HK-2 (cell line): ENCODE results near the gene SNTG2.
"Not testable (repeated sequence)": the region's sequence is repeated elsewhere in the genome, so short reads cannot be mapped to it uniquely, and the experiment has no call there.

Experiments used
- DNase-seq: peaks from one replicate; pipeline ENCODE4 v3.0.0-alpha.2; 2018; ENCODE audit not compliant: unreplicated experiment

SNTG2 gene

DNA sequence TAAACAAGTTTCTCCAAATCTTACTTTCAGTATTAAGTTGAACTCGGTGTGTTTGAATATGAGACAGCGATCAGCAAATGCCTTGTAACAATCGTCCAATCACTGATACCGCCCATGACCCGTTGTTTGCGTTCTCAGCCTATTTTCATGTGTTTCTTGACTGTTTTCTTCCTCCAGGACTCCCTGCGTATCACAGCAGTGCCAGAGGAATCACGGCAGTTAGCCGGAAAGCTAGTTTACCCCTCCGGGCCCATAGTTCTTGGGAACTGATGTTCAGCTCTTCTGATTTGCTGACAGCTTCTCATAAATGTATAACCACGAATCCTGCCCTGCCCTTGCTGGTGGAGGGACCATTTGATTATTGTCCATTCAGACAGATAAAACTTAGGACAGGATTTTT lies 420.4 kb downstream of the SNTG2 start:
- no peak for DNase-seq

DNA sequence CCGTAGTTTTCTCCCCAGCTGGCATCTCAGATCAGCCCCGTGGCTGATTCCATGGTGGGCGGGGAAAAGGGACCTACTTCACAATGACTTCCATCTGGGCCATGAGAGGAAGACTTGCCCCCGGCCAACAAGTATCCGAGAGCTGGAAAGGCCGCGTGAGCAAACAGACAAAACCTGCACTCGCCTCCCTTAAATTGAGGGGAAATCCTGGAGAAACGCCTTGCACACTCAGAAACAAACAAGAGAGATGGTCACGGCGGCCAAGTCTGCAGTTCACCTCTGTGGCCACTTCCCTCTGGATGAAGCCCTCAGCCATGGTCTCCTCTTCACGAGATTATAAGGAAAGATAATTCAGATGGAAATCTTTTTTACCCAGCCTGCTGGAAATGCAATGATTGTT lies 423.2 kb downstream of the SNTG2 start:
- DNase-seq, result no peak

DNA sequence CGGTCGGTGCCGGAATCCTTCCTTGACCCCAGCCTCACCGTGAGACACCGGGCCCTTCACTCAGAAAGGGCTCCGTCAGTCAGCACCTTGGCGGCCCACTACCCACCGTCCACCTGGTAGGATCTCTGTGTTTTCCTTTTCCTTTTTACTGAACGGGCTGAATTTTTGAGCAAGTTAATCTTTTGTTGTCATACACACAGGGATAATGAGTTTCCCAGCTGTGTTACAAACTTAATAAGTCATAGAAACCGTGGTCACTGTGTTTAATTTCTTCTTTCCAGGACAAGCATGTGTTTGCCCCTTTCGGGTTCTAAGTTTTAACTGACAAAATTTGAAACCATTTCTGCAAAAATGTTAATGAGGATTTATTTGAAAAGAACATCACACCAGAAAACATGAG lies 423.6 kb downstream of the SNTG2 start:
- DNase-seq, result no peak

DNA sequence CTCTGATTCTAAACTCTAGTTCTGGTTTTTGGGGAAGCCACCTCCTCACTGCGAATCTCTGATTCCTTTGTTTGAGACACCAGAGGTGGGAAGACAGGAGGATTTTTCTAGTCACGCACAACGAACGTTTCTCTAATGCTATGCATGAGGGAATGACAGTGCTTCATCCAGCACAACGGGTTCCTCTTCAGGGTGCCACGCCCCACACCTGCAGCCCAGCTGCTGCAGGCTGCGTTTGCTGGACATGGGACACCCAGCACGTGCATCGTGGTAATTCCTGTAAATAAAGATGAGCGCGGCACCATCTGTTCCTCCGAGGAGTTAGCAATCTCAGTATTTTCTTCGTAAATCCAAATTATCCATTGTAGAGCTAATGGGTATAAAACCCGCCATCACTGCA lies 425.1 kb downstream of the SNTG2 start:
- no peak for DNase-seq

DNA sequence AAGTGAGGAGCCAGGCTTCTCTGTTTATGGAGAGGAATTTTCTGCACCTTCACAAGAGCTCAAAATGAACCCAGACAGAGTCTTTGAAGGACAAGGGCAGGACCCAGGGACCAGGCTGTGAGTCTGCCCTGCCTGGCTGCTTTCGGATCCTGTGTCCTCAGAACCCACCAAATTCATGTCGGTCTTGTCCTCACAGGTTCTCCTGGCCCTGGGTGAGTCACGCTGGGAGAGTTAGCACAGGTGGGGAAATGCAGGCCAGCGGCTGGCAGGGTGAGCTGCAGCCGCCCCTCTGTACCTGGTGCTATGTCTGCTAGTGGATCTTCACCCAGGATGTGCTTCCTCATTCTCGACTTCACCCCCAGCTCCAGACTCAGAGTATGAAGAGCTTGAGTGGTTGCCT lies 426.8 kb downstream of the SNTG2 start:
- no peak for DNase-seq

DNA sequence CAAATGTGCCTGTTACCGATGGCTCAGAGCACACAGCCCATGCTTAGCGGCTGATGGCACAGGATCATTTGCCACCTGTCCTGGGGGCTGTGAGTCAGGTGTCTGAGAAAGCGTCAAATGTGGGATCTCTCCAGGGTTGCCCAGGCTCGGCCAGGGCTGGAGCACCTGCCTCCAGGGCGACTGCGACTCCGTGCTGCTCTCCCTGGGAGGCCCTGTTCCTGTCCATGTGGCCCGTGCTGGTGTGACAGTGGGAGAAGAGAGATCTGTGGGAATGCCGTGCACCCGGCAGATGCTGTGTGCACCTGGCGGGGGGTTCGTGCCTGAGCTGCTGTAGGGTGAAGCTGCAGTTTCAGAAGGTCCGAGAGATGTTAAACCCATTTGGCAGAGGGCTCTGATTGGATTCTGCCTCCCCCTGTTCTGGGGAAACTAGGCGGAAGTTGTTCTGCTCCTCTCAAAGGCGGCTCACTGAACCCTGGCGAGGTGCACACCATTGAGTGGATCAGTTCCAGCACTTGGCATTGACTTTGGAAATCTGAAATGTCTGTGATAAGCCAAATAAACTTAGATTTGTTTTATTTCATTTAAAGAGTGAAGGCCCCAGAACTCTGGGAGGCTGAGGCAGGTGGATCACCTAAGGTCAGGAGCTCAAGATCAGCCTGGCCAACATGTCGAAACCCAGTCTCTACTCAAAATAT lies 428.0 kb downstream of the SNTG2 start:
- DNase-seq, result no peak

DNA sequence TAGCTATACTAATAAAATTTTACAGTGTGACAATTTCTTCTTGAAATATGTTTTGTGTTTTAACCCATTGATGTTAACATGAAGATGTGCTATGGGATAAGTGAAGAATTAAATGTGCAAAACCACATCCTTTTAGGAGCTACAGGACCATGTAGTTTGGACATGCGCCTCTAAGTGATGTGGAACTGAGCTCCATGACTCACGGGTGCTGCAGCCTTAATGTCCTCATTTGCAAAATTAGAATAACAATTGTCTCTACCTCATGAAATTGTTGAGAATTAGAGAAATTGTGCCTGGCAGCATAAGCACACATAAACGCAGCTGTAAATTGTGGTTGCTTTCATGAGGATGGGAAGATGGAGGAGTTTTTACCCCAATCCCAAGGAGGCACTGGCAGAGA lies 431.0 kb downstream of the SNTG2 start:
- no peak for DNase-seq

DNA sequence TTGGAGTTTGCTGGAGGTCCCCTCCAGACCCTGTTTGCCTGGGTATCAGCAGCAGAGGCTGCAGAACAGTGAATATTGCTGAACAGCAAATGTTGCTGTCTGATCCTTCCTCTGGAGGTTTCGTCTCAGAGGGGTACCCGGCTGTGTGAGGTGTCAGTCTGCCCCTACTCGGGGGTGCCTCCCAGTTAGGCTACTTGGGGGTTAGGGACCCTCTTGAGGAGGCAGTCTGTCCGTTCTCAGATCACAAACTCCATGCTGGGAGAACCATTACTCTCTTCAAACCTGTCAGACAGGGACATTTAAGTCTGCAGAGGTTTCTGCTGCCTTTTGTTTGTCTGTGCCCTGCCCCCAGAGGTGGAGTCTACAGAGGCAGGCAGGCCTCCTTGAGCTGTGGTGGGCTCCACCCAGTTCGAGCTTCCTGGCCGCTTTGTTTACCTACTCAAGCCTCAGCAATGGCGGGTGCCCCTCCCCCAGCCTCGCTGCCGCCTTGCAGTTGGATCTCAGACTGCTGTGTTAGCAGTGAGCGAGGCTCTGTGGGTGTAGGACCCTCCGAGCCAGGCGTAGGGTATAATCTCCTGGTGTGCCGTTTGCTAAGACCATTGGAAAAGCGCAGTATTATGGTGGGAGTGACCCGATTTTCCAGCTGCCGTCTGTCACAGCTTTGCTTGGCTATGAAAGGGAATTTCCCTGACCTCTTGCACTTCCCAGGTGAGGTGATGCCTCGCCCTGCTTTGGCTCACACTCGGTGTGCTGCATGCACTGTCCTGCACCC lies 437.5 kb downstream of the SNTG2 start:
- not testable (repeated sequence) for DNase-seq

DNA sequence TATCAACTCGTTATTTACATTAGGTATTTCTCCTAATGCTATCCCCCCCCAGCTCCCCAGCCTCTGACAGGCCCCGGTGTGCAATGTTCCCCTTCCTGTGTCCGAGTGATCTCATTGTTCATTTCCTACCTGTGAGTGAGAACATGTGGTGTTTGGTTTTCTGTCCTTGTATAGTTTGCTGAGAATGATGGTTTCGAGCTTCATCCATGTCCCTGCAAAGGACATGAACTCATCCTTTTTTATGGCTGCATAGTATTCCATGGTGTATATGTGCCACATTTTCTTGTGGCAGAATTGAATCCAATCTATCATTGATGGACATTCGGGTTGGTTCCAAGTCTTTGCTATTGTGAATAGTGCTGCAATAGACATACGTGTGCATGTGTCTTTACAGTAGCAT lies 439.5 kb downstream of the SNTG2 start:
- not testable (repeated sequence) for DNase-seq

DNA sequence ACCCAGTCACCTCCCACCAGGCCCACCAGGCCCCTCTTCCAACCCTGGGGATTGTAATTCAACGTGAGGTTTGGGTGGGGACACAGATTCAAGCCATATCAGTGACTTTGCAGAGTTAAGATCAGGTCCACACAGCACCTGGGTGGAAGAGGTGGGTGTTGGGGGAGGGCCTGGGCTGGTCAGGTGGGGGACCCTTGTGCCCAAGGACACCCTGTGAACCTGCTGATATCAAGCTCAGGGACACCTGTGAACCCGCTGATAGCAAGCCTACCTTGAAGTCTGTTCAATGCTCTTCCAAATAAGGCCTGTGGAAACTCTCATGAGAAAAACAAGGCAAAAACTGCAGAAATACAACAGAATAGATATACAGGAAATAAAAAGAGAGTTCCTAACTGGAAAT lies 442.7 kb downstream of the SNTG2 start:
- DNase-seq, result no peak

DNA sequence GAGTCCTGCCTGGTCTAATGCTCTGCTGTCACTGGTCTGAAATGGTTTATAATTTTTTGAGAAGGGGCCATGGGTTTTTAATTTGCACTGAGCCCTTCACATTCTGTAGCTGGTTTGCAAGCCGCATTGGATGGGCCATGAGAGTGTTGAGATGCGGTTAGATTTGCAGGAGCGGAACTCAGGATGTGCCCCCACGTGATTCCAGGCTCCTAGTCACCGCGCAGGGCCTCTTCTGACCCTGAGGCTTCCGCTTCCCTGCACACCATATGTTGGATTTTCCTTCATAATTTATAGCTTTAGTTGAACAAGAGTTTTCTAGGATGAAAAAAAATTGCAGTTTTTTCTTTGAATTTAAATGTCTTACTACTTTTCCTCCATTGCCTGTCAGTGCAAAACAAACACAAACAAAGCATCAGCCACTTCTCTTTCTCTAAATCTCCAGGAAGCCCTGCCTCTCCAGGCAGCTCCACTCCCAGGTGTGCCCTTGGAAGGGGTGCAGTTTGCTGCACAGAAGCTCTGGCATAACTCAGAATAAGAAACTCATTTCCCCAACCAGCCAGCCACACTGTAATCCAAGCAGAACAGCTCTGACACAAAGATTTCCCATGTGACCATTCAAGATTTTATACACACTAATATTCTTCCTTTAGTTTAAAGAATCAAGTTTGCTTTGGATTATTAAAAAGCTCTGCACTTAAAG lies 444.2 kb downstream of the SNTG2 start:
- no peak for DNase-seq

DNA sequence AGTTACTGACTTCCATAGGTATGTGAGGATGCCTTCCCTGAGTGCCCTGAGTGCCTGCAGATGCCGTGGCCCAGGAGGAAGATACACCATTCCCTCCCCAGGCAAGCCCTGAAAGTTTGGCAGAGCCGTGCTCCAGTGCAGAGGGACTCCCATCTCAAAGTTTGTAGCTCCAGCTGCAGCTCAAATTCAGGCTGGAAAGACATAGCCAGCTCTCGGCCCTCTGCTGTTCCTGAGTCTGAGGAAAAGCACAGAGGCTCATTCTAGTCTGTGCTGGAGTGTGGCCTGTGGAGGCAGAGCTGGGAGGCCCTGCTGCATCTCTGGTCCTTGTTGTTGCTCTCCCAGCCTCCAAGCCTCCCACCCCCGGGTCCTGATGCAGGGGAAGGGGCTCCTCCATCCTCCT lies 446.7 kb downstream of the SNTG2 start:
- no peak for DNase-seq

DNA sequence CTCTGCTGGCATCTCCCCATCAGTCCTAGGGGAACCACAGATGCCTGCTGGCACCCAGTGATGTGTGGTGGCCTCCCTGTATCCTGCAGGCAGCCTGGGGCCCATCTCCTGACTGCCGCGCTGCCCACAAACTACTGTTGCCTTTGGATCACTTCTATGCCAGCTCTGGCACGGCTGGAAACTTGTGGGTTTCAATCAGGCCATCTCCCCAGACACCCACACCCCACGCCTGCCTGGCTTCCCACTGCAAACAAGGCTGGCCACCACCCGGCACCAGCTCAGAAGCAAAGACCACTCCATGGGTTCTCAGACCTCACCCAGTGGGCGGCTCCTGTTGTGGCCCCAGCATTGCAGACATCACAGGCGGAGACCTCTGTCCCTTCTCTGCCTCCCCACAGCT lies 447.5 kb downstream of the SNTG2 start:
- no peak for DNase-seq

DNA sequence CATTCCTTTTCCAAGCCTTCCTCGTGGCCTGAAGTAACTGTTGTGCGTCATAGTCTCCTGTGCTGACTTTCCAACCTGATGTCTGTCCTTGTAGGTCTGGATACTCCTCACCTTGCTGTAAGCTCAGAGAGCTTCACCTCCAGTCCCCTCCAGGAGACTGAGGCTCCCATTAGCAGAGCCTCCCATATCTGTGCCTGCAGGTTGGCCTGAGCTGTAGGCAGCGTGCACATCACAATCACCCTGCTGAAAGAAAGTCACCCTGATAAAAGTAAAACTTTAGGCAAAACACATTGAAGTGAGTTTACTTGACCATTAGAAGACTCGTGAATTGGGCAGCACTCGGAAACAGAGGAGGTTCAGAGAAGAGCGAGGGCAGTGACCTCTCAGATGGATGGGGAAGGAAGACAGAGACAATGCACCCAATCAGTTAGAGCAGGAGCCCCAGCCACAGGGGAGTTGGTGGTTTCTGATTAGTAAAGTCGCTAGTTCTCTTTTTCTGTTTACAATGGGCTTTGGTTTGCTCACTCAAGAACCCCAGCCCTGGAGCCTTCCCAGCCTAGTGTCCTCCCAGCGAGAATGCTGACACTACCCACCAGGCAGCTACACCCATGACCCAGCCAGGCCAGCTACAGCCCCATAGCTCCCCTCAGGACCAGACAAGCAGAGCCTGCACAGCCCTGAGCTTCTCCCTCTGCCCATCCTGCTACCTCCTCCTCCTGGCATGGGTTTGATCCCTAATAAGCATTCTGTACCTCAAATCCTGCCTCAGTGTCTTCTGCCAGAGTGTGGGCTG lies 450.5 kb downstream of the SNTG2 start:
- DNase-seq, result no peak

DNA sequence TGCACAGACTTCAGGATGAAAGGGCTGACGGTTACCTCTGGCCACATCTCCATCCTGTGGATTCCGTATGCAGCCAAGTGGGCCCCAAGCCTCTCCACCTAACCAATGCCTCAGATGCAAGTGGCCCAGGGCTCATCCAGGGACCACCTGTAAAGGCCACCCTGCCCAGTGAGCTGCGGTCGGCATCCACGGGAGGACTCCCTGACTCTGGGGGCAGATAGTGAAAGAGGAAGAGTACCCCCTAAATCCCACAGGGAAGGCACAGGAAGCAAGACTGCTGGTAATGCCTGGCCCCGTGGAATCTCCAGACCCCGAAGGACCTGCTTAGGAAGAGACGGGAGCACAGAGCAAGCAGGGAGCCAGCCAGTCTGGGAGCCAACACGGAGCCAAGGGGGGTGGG lies 451.4 kb downstream of the SNTG2 start:
- no peak for DNase-seq

DNA sequence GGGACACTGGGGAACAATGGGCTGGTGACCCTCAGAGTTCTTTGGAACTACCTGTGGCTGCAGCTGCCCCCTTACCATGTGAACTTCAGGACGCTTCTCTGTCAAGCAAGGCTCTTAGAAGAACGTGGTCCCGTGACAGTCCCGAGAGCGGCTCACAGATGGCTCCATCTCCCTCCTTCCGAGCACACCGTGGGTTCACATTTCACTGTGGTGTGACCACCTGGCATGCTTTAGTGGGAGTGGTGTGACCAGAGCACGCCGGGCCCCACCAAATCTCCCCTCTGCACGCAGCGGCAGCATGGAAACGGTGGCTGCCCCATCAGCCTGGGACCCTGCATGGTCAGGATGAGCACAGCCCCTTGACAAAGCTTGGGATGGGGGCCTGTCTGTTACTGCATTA lies 452.9 kb downstream of the SNTG2 start:
- no peak for DNase-seq

DNA sequence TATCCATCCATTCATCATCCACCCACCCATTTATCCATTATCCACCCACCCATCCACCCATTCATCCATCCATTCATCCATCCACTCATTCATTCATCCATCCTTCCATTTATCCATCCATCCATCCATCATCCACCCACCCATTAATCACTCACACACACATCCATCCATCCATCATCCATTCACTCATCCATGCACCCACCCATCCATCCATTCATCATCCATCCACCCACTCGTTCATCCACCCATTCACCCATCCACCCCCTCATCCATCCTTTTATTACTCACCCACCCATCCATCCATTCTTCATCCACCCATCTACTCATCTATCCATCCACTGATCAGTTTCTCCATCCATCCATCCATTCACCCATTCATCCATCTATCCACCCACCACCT lies 454.5 kb downstream of the SNTG2 start:
- no peak for DNase-seq

DNA sequence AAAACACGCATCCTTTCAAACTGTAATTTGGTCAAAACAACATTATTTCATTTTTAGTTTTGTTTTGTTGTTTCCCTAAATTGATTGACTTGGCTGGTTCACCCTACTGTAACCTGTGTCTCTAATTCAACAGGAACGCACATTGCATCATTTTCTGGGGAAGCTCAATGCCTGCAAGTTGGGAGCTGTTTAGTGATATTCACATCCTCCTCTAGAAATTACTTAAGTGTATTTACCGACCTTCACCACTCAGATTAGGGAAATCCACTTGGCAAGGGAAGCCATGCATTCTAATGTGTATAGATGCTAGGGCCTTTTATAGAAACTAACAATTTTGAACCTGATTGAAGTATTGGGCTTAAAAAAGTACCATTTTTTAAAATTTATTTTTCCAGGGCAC lies 455.3 kb downstream of the SNTG2 start:
- no peak for DNase-seq

DNA sequence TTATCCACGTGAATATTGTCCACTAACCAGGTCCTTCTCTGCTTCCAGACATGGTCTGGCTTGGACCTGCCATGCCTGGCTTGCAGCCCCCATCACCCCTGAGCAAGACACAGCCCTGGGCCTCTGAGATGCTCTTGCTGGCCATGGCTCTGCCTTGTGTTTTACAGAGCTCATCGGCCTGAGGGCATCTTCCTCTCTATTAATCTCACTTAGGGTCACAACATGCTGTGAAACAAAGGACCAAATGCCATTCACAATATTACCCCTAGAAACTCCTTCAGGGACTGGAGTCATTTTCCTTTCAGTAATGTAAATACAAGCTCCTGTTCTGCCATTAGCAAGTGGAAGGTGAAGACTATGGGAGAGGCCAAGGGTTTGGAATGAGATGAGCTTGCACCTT lies 455.8 kb downstream of the SNTG2 start:
- DNase-seq, result no peak

DNA sequence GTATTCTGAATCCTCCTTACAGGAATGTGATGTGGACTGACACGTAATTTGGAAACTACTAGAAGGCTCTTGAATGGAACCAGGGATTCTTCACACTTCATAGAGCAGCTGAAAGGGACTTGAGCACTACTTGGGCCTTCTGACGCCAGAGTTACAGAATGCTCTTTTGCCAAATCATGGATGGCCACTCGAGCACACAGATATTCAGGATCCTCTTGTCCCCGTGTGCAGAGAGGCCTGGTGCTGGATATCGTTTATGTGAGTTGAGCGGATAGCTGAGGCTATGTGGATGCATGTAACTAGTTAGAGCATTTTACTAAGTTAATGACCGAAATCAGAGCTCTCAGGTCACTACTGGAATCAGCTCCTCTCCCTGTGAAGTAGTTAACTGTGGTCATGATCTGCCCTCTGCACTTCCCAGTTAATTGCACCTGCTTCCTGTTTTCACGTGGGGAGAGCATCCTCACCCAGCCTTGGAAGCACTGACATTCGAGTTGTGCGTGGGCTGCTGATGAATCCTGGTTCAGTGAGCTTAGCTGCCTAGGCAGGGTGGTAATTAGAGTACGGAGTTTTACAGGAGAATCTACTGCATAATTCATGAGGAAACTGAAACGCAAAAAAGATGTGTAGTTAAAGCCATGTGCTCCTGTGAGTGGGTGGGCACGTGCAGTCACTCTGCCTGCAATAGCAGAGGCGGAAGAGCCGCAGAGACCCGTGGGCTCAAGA lies 457.5 kb downstream of the SNTG2 start:
- no peak for DNase-seq

DNA sequence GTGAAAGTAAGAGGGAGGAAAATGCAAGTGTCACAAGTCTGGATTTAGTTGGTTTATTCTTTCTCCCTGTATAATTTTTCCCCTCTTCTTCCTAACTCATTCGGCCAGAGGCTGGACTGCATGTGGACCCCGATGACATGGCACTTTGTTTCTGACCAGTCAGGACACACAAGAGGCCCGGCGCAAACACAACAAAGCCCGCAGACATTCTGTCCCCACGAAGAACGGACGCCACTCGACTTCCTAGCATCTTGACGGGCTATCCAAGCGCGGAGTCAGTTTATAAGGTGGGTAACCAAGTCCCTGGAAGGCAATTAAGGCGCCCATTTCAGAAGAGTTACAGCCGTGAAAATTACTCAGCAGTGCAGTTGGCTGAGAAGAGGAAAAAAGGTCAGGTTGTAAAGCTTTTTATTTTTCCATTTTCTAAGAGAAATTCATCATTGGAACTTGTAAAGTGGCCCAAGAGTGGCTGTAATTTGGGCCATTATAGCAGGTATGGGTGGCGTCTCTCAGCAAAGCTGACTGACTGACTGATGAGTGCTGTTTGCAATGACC lies 462.6 kb downstream of the SNTG2 start, which contains the start of gene TPO:
TPO (plus strand) TSS at position 308 of the 555 bp plus-strand sequence. CDS start 946 bp downstream, outside the sequence.
- DNase-seq, result no peak
